T-cell (primary cell): ENCODE data around the gene NPHP4. TPM values are rescaled to one million over a fixed set of nuclear protein-coding genes. Genes with fewer than 3 reads are reported as not detected.

ENCODE experiments used
- ATAC-seq, 4 experiments: fragments of 200-7000 bp in 3 of 4; fragments of 150-1000 bp in 1 of 4; cut with Tn5 transposase; replicated peaks in 1 of 4; 1 replicate in 3 of 4; 2 replicates in 1 of 4; pipeline ENCODE4 v1.10.0; 2021; ENCODE audit warnings: moderate library complexity in 3 of 4, mild to moderate bottlenecking in 2 of 4, moderate number of reproducible peaks in 1 of 4
- CTCF ChIA-PET, 2 donors: fragments of 300-600 bp; sonication (Branson Sonifier 250); formaldehyde crosslinking; loops; one replicate each; lab custom pipeline; 2022; ENCODE audit warnings: antibody characterized with exemption in 2 of 2; lab: Charles Lee
- POLR2A ChIA-PET, 2 donors: fragments of 300-600 bp; sonication (Branson Sonifier 250); formaldehyde crosslinking; loops; one replicate each; lab custom pipeline; 2022; ENCODE audit warnings: antibody characterized with exemption in 2 of 2; lab: Charles Lee
- DNase-seq, 35 experiments: peaks; one replicate each; pipeline versions ENCODE4 v3.0.0 to v3.0.0-alpha.2; 2013 to 2023
- H3K27ac ChIP-seq: one replicate; pipeline ENCODE4 v1.5.1; 2013; ENCODE audit warnings: low read length
- H3K27me3 ChIP-seq, 2 experiments: replicated peaks in 1 of 2; 1 replicate in 1 of 2; 2 replicates in 1 of 2; pipeline versions ENCODE4 v1.6.1 to v1.7.0; 2013; ENCODE audit warnings: low read length in 1 of 2, mixed read lengths in 1 of 2; ENCODE audit not compliant: control insufficient read depth in 2 of 2, insufficient read depth in 2 of 2; ENCODE audit errors: extremely low read depth in 1 of 2
- H3K36me3 ChIP-seq, 2 donors: 1 replicate in 1 of 2; 2 replicates in 1 of 2; pipeline versions ENCODE4 v1.6.1 to v1.7.0; 2013; ENCODE audit warnings: low read length in 1 of 2; ENCODE audit not compliant: control insufficient read depth in 2 of 2, insufficient read depth in 1 of 2; ENCODE audit errors: extremely low read depth in 1 of 2
- H3K4me1 ChIP-seq, 2 experiments: 1 replicate in 1 of 2; 2 replicates in 1 of 2; pipeline versions ENCODE4 v1.6.1 to v1.7.0; 2013; ENCODE audit warnings: low read length in 2 of 2, mixed read lengths in 1 of 2; ENCODE audit not compliant: insufficient read depth in 2 of 2, control insufficient read depth in 1 of 2; ENCODE audit errors: extremely low read depth in 1 of 2
- H3K4me3 ChIP-seq, 2 donors: 1 replicate in 1 of 2; 2 replicates in 1 of 2; pipeline versions ENCODE4 v1.5.1 to v1.7.0; 2013; ENCODE audit warnings: mild to moderate bottlenecking in 2 of 2, low read length in 1 of 2, moderate library complexity in 1 of 2; ENCODE audit not compliant: control insufficient read depth in 1 of 2; ENCODE audit errors: extremely low read depth in 1 of 2
- H3K9me3 ChIP-seq: 2 replicates; pipeline ENCODE4 v1.7.0; 2013
- H3K27ac Mint-ChIP-seq, 2 donors: one replicate each; pipeline ENCODE4 v1.8.0; 2020 to 2021; ENCODE audit warnings: mild to moderate bottlenecking in 2 of 2, mixed read lengths in 2 of 2
- H3K27me3 Mint-ChIP-seq, 2 donors: one replicate each; pipeline ENCODE4 v1.8.0; 2021 to 2022; ENCODE audit warnings: mixed read lengths in 2 of 2
- H3K36me3 Mint-ChIP-seq: one replicate; pipeline ENCODE4 v1.8.0; 2021; ENCODE audit warnings: mixed read lengths
- H3K4me1 Mint-ChIP-seq, 3 donors: one replicate each; pipeline ENCODE4 v1.8.0; 2020 to 2022; ENCODE audit warnings: mixed read lengths in 3 of 3, mild to moderate bottlenecking in 1 of 3
- H3K4me3 Mint-ChIP-seq, 3 donors: one replicate each; pipeline ENCODE4 v1.8.0; 2020 to 2022; ENCODE audit warnings: mild to moderate bottlenecking in 3 of 3, mixed read lengths in 3 of 3, moderate library complexity in 3 of 3
- H3K9me3 Mint-ChIP-seq, 3 donors: one replicate each; pipeline ENCODE4 v1.8.0; 2020 to 2022; ENCODE audit warnings: mixed read lengths in 3 of 3
- WGBS: methylation state at CpG from one replicate; pipeline ENCODE4 v1.1.5; 2013; ENCODE audit warnings: missing lambda C conversion rate; ENCODE audit not compliant: insufficient coverage; 5-methylcytosine and 5-hydroxymethylcytosine counted together
- total RNA-seq, 35 experiments: library from RNA in 6 of 35; stranded (reverse) in 6 of 35; fragments of 120-200 nt in 1 of 35; gene quantifications; one replicate each; pipeline versions ENCODE4 v1.2.1 to v1.2.4 and lab custom pipeline; 2013 to 2026

NPHP4 gene
- total RNA-seq, 5 donors from 2014 or later (not counting 1 experiment from before 2014, with no cell fraction given) = 9.0 to 10.5 (median 9.8) TPM

GRCh38 chr1:5914676-5915365 is 77.4 kb downstream of the NPHP4 start:
- Mint-ChIP-seq H3K27ac (no peak overlapping the region), H3K4me1 (peaks cover 5 to 7% (median 6%) of the 10 kb centered on the region in 3 donors), H3K4me3 (no peak overlapping the region), H3K36me3 (peaks cover 6% of the 10 kb centered on the region), H3K27me3 (no peaks in the 10 kb centered on the region), H3K9me3 (no peaks in the 10 kb centered on the region)
- ChIA-PET POLR2A (interaction anchor here in 1 of 2 donors (0.6 kb wide), 1 partner anchor 1973 kb away, joined by 12 read pairs; no protein-coding TSS in a partner anchor), CTCF (interaction anchor here in 1 of 2 donors (0.5 kb wide), 1 partner anchor 276 kb away, joined by 6 read pairs; no protein-coding TSS in a partner anchor)
- H3K27ac ChIP-seq = no peak overlapping the region
- no peak for DNase-seq
- H3K27me3 ChIP-seq = no peaks in the 10 kb centered on the region
- H3K4me1 ChIP-seq = peaks cover 0 to 4% of the 10 kb centered on the region in 2 experiments
- no peaks in the 10 kb centered on the region for H3K36me3 ChIP-seq
- H3K9me3 ChIP-seq = no peaks in the 10 kb centered on the region
- H3K4me3 ChIP-seq = no peak overlapping the region
- WGBS = 92% methylated on average over 13 of the region's 14 CpGs
- no peak for ATAC-seq

DNA sequence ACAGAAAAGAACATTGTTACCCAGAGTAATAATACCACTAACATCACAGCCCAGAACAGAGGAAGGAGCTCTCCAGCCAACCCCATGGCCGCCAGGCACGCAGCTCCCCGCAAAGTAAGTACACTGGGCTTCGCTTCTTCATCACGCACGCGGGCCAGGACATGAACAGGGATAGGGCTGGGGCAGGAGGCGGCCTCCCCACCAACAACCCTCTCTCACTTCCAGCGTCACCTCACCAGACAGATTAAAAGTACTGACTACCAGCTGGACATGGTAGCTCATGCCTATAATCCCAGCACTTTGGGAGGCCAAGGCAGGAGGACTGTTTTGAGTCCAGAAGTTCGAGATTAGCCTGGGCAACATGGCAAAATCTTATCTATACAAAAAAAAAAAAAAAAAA is 78.3 kb downstream of the NPHP4 start:
- no peaks in the 10 kb centered on the region for H3K9me3 ChIP-seq
- CTCF ChIA-PET = no interaction called here
- no peak overlapping the region for H3K27ac ChIP-seq

GRCh38 chr1:5913078-5913845 is 79.0 kb downstream of the NPHP4 start:
- POLR2A ChIA-PET = no interaction called here
- CTCF ChIA-PET = interaction anchor here in 1 of 2 donors (0.6 kb wide), 1 partner anchor 403 kb away, joined by 3 read pairs; no protein-coding TSS in a partner anchor

More for the DNA sequence above, 78.3 kb downstream of the NPHP4 start:
- DNase-seq (no peak), ATAC-seq (no peak)
- no CpG with 5 or more reads among the region's 10 CpGs for WGBS
- Mint-ChIP-seq H3K4me3 (no peak overlapping the region), H3K27me3 (no peaks in the 10 kb centered on the region), H3K27ac (no peak overlapping the region), H3K36me3 (peaks cover 6% of the 10 kb centered on the region), H3K9me3 (no peaks in the 10 kb centered on the region), H3K4me1 (peaks cover 5 to 7% (median 6%) of the 10 kb centered on the region in 3 donors)
- Histone ChIP-seq H3K36me3 (no peaks in the 10 kb centered on the region), H3K4me3 (no peak overlapping the region), H3K27me3 (no peaks in the 10 kb centered on the region), H3K4me1 (peaks cover 0 to 4% of the 10 kb centered on the region in 2 experiments)
- POLR2A ChIA-PET = no interaction called here

DNA sequence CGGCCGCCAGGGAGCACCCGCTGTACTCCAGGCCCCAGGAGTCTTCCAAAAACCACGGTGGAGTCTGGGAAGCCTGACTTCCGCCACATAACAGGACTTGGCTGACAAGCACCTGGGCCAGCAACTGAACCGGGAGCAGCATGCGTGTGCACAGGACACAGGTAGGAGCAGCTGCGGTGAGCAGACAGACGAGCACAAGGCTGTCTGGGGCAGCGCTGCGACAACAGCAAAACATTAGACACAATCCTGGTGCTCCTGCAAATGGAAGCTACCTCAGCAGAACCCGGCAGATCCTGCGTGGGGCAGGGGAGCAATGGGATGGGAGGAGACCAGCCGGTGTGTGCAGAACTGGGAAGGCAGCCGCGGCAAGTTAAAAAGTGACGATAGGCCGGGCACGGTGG is 80.4 kb downstream of the NPHP4 start:
- Histone ChIP-seq H3K4me3 (no peak overlapping the region), H3K27ac (no peak overlapping the region), H3K36me3 (no peaks in the 10 kb centered on the region), H3K9me3 (no peaks in the 10 kb centered on the region), H3K27me3 (no peaks in the 10 kb centered on the region), H3K4me1 (peaks cover 0 to 4% of the 10 kb centered on the region in 2 experiments)
- Mint-ChIP-seq H3K27me3 (no peaks in the 10 kb centered on the region), H3K9me3 (no peaks in the 10 kb centered on the region), H3K4me3 (no peak overlapping the region), H3K4me1 (peaks cover 5 to 7% (median 6%) of the 10 kb centered on the region in 3 donors), H3K27ac (no peak overlapping the region), H3K36me3 (peaks cover 6% of the 10 kb centered on the region)
- ChIA-PET CTCF (no interaction called here), POLR2A (interaction anchor here in 1 of 2 donors (0.6 kb wide), 1 partner anchor 20 kb away, joined by 5 read pairs; no protein-coding TSS in a partner anchor)
- WGBS = 95% methylated on average over 13 of the region's 19 CpGs
- no peak for DNase-seq
- no peak for ATAC-seq

More at GRCh38 chr1:5913078-5913845, 79.0 kb downstream of the NPHP4 start:
- no peak overlapping the region for H3K27ac ChIP-seq
- no peak overlapping the region for H3K4me3 Mint-ChIP-seq
- H3K36me3 Mint-ChIP-seq = peaks cover 6% of the 10 kb centered on the region
- H3K4me3 ChIP-seq = no peak overlapping the region
- DNase-seq (no peak), ATAC-seq (no peak)
- no peaks in the 10 kb centered on the region for H3K9me3 Mint-ChIP-seq
- 89% methylated on average over 7 of the region's 14 CpGs for WGBS
- H3K36me3 ChIP-seq = no peaks in the 10 kb centered on the region
- no peaks in the 10 kb centered on the region for H3K9me3 ChIP-seq
- peaks cover 0 to 4% of the 10 kb centered on the region in 2 experiments for H3K4me1 ChIP-seq
- H3K4me1 Mint-ChIP-seq = peaks cover 5 to 7% (median 6%) of the 10 kb centered on the region in 3 donors
- no peak overlapping the region for H3K27ac Mint-ChIP-seq
- H3K27me3 Mint-ChIP-seq = no peaks in the 10 kb centered on the region
- no peaks in the 10 kb centered on the region for H3K27me3 ChIP-seq

- Mint-ChIP-seq H3K4me3 (no peak overlapping the region), H3K27me3 (no peaks in the 10 kb centered on the region), H3K4me1 (peaks cover 5 to 6% (median 6%) of the 10 kb centered on the region in 3 donors), H3K9me3 (no peaks in the 10 kb centered on the region), H3K27ac (no peak overlapping the region), H3K36me3 (peaks cover 7% of the 10 kb centered on the region)
- Histone ChIP-seq H3K9me3 (no peaks in the 10 kb centered on the region), H3K36me3 (no peaks in the 10 kb centered on the region), H3K4me1 (peaks cover 0 to 4% of the 10 kb centered on the region in 2 experiments), H3K27me3 (no peaks in the 10 kb centered on the region), H3K27ac (no peak overlapping the region), H3K4me3 (no peak overlapping the region)
- ATAC-seq (no peak), DNase-seq (no peak)
- ChIA-PET CTCF (no interaction called here), POLR2A (no interaction called here)
- WGBS = 100% methylated on average over 1 of the region's 14 CpGs
Measured at GRCh38 chr1:5911157-5911556, 81.1 kb downstream of the NPHP4 start.

- Histone ChIP-seq H3K27me3 (no peaks in the 10 kb centered on the region), H3K36me3 (no peaks in the 10 kb centered on the region), H3K4me3 (no peak overlapping the region), H3K9me3 (no peaks in the 10 kb centered on the region), H3K4me1 (peaks cover 0 to 2% of the 10 kb centered on the region in 2 experiments), H3K27ac (no peak overlapping the region)
- CTCF ChIA-PET = no interaction called here
- no peaks in the 10 kb centered on the region for H3K27me3 Mint-ChIP-seq
- H3K27ac Mint-ChIP-seq = no peak overlapping the region
- no peak for ATAC-seq
- POLR2A ChIA-PET = no interaction called here
- 94% methylated on average over 9 of the region's 11 CpGs for WGBS
- H3K9me3 Mint-ChIP-seq = no peaks in the 10 kb centered on the region
- H3K36me3 Mint-ChIP-seq = peaks cover 9% of the 10 kb centered on the region
- no peak overlapping the region for H3K4me3 Mint-ChIP-seq
- H3K4me1 Mint-ChIP-seq = peaks cover under 1% of the 10 kb centered on the region in 3 donors
- no peak for DNase-seq
Measured at GRCh38 chr1:5910666-5911065, 81.6 kb downstream of the NPHP4 start.
